A673 (cell line): ENCODE measurements around the gene FGR.

Source experiments
- EZH2 ChIP-seq: fragments of 200-600 bp; sonication (generic); IDR thresholded peaks from 2 replicates; pipeline ENCODE4 v1.6.1; 2017; ENCODE audit warnings: borderline replicate concordance, low read depth, mild to moderate bottlenecking, mixed read lengths, antibody characterized with exemption, low read length; ENCODE audit not compliant: poor library complexity, severe bottlenecking
- TF ChIP-seq, protein P1 (sequence below): fragments of 300-800, 200-600 bp; sonication (generic); conservative IDR thresholded peaks from 2 replicates; pipeline ENCODE4 v1.5.1; 2017; ENCODE audit warnings: low read depth, mild to moderate bottlenecking, antibody characterized with exemption, low read length, moderate library complexity, mixed read lengths

DNA sequence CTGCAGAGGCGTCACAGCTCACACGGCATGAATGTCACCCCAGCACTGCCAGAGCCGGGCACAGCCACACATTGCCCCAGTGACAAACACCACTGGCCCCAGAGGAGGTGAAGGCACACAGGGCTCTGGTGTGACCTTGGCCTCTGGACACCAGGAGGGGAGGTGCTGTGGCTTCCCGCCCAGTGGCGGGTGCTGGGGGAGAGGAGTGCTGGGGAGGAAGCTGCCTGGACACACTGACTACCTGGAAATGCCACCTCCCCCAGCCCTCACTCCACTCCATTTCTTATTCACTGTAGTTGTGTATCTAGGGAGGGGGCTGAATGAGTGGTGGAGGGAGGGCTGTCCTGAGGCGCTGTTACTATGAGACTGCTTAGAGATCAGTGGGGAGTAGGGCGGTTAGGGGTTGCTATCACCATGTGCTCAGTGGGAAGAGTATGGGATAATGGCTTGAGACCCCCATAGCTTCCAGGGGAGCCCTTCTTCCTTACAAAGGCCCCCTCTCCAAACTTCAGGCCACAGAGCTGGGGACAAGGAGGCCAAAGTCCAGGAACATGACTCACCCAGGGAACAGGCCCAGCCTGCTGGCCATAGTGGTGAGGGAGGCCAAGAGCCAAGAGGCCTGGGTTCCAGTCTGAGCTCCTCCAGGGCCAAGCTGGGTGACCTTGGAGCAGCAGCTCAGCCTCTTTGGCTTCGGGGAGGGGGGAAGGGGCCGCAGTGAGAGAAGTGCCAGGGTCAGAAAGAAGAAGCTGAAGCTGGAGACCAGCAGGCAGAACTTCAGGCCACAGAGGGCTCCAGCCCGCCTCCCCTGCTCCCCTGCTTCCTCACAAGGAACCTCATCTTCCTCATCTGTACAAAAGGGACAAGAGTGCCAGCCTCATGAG, 71.2 kb downstream of the FGR start:
- TF ChIP-seq, protein P1, sequence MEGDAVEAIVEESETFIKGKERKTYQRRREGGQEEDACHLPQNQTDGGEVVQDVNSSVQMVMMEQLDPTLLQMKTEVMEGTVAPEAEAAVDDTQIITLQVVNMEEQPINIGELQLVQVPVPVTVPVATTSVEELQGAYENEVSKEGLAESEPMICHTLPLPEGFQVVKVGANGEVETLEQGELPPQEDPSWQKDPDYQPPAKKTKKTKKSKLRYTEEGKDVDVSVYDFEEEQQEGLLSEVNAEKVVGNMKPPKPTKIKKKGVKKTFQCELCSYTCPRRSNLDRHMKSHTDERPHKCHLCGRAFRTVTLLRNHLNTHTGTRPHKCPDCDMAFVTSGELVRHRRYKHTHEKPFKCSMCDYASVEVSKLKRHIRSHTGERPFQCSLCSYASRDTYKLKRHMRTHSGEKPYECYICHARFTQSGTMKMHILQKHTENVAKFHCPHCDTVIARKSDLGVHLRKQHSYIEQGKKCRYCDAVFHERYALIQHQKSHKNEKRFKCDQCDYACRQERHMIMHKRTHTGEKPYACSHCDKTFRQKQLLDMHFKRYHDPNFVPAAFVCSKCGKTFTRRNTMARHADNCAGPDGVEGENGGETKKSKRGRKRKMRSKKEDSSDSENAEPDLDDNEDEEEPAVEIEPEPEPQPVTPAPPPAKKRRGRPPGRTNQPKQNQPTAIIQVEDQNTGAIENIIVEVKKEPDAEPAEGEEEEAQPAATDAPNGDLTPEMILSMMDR = no peak
- TF ChIP-seq EZH2 = no peak
